ENCODE results near the gene POFUT1.

Gene POFUT1

DNA sequence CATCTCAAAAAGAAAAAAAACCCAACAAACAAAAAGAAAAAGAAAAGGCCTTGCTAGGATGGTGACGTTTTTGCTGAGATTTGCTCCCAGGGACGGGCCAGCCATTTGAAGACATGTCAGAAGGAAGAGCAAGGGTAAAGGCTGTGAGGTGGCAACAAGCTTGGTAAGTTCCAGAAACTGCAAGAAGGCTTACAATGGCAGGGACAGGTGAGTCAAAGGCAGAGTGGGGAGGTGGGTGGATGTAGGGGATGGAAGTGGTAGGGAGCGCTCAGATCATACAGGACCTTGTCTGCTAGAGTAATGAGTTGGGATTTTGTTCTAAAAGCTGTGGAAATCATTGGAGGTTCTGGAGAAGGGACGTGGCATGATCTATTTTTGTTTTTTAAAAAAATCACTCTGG is 74.0 kb downstream of the POFUT1 start:
- Mint-ChIP-seq H3K36me3 (ENCODE audit: low read depth) (peaks cover 64% of the 10 kb centered on the region), H3K4me1 (ENCODE audit: low read depth) (peaks cover 85% of the 10 kb centered on the region), H3K9me3 (no peaks in the 10 kb centered on the region), H3K4me3 (peak overlapping the region; percentile 13), H3K27me3 (no peaks in the 10 kb centered on the region), H3K27ac (peak overlapping the region; percentile 66)
- DNase-seq: peak; percentile 29

DNA sequence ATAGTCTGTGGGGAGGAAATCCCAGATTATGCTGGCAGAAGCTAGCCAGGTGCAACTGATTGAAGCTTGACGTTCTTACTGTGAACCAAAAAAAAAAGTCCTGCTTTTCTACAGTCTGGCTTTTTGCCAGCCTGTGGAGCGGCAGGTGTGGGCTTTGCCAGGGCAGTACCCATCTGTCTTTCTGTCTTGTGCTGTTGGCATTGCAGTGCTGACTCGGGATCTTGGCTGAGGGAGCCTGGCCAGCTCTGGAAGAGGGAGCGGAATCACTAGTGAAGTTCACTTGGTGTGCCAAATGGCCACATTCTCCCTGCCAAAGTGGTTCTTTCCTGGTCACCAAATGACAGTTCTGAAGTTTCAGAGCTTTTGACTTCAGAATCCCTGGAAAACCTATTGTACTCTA is 74.8 kb downstream of the POFUT1 start:
- Mint-ChIP-seq H3K4me1 (ENCODE audit: low read depth) (peaks cover 87% of the 10 kb centered on the region), H3K4me3 (no peak overlapping the region), H3K27ac (peak overlapping the region; percentile 66), H3K9me3 (no peaks in the 10 kb centered on the region), H3K36me3 (ENCODE audit: low read depth) (peaks cover 72% of the 10 kb centered on the region), H3K27me3 (no peaks in the 10 kb centered on the region)
- peak; percentile 28 for DNase-seq

DNA sequence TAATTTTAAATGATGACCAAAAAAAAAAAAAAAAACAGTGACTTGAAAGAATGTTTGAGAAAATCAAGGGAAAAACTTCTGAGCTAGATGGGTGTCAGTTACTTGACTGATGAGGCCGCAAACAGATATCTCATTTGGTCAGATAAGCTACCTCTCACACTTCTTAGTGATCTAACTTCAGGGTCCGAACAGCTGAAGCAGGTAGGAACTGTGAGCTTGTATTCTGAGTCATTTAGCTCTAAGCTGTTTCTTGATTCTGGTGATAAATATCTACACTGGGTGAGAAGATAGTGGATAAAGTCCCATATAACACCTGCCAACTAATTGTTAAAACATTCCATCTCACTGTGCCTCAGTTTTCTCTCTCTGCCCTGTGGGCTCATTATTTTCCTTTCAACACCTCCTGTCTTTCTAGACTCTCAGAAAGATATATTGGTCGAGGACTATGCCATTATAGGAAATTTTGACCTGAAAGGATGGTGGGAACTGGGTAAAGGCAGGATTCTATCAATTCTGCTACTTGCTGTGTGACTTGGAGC is 77.5 kb downstream of the POFUT1 start:
- peaks cover 74% of the 10 kb centered on the region for H3K36me3 Mint-ChIP-seq (ENCODE audit: low read depth)
- peak overlapping the region; percentile 93 for H3K27ac Mint-ChIP-seq
- H3K4me3 Mint-ChIP-seq: peak overlapping the region; percentile 61
- no peaks in the 10 kb centered on the region for H3K27me3 Mint-ChIP-seq
- no peak for DNase-seq
- peaks cover 89% of the 10 kb centered on the region for H3K4me1 Mint-ChIP-seq (ENCODE audit: low read depth)
- no peaks in the 10 kb centered on the region for H3K9me3 Mint-ChIP-seq

DNA sequence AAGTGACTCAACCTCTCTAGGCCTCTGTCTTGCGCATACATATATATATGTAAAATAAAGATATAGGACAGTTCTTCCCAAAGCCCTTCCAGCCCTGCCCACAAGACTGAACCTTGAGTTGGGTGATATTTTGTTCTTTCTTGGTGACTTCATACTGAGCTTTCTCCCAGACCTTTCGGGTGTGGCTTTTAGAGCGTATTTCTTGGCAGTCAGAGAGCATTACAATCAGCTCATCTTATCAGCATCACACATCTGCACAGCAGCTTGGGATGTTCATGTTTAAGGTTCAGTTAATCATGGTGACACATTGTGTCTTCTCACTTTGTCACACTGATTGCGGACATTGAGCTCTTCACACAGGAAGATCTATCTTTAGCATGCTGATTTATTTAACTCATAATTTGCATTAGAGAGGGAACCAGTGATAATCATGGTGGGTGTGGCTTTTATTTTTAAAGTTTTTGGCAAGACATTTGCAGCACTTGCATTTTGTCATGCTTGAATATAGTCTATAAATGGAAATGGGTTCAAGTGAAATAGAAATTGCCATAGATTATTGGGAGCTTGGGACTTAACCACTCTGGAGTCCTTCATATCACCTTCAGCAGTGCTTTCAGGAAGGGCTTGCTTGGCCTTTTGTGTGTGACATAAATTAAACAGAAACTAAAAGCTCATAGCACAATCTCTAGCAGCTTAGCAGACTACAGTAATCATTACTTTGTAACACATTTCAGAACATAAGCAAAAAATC is 78.1 kb downstream of the POFUT1 start:
- no peaks in the 10 kb centered on the region for H3K27me3 Mint-ChIP-seq
- peaks cover 74% of the 10 kb centered on the region for H3K36me3 Mint-ChIP-seq (ENCODE audit: low read depth)
- H3K4me1 Mint-ChIP-seq (ENCODE audit: low read depth): peaks cover 90% of the 10 kb centered on the region
- DNase-seq: peak; percentile 42
- H3K27ac Mint-ChIP-seq: peak overlapping the region; percentile 93
- peak overlapping the region; percentile 62 for H3K4me3 Mint-ChIP-seq
- no peaks in the 10 kb centered on the region for H3K9me3 Mint-ChIP-seq

DNA sequence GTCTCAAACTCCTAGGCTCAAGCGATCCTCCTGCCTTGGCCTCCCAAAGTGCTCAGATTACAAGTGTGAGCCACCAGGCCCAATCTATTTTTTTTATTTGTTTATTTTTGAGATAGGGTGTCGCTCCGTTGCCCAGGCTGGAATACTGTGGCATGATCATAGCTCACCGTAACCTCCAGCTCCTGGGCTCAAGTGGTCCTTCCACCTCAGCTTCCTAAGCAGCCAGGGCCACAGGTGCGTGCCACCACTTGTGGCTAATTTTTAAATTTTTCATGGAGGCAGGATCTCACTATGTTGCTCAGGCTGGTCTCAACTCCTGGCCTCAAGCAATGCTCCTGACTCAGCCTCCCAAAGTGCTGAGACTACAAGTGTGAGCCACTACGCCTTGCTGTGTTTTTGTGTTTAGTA is 79.6 kb downstream of the POFUT1 start:
- Mint-ChIP-seq H3K4me1 (ENCODE audit: low read depth) (peaks cover 88% of the 10 kb centered on the region), H3K27me3 (no peaks in the 10 kb centered on the region), H3K27ac (peak overlapping the region; percentile 93), H3K9me3 (no peaks in the 10 kb centered on the region), H3K4me3 (peak overlapping the region; percentile 62), H3K36me3 (ENCODE audit: low read depth) (peaks cover 70% of the 10 kb centered on the region)
- DNase-seq: no peak
